Anterior cingulate cortex (tissue), 58 donors: ENCODE data around the gene SH3BP4.

Experiments
- DNase-seq, 58 donors: peaks; one replicate each; lab custom pipeline; 2025; lab: John Stamatoyannopoulos, UW

SH3BP4 gene

DNA sequence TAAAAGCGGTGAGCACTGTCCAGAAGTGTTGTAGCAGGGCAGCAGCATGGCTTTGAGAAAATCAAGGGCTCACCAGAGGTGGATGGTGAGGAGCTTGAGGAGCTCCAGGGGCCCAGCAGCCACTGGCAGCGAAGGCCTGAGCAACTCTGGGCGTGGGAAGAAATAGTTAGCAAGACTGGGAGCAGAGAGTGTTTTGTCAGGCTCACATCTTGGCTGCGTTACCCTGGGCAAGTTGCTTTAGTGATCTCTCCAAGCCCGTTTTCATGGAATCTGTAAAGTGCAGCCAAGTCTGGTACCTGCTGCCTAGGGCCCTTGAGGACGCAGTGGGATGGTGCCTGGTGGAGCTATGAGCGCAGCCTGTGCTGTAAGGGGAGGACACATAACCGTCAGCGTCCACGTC, 78.3 kb downstream of the SH3BP4 start:
- no peak for DNase-seq

- no peak for DNase-seq
Measured at GRCh38 chr2:235030936-235031335, 79.1 kb downstream of the SH3BP4 start.

- no peak for DNase-seq
Measured at GRCh38 chr2:235031686-235032373, 80.0 kb downstream of the SH3BP4 start.

- DNase-seq: no peak
Measured at GRCh38 chr2:235032466-235032865, 80.6 kb downstream of the SH3BP4 start.

DNA sequence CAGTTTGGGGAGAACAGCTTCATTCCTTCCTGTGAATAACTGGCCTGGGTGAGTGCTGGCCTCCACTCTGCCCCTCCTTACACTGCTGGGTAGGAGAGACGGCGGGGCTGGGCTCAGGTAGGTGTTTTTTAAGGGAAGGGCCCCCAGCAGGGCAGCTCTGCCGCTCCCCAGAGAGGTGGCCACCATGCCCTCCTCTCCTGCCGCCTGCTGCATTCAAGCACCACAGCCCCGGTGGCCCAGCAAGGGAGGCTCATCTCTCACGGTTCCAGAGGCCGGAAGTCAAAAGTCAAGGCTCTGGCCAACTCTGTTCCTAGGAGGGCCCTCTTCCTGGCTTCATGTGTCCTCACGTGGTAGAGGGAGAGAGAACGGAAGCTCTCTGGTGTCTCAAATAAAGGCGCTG, 81.1 kb downstream of the SH3BP4 start:
- no peak for DNase-seq

- DNase-seq: peak in 4 of 58 donors; percentile 9 to 23 (median 14)
Measured at GRCh38 chr2:235034265-235035118, 82.7 kb downstream of the SH3BP4 start.

- no peak for DNase-seq
Measured at GRCh38 chr2:235037604-235038166, 85.9 kb downstream of the SH3BP4 start.

DNA sequence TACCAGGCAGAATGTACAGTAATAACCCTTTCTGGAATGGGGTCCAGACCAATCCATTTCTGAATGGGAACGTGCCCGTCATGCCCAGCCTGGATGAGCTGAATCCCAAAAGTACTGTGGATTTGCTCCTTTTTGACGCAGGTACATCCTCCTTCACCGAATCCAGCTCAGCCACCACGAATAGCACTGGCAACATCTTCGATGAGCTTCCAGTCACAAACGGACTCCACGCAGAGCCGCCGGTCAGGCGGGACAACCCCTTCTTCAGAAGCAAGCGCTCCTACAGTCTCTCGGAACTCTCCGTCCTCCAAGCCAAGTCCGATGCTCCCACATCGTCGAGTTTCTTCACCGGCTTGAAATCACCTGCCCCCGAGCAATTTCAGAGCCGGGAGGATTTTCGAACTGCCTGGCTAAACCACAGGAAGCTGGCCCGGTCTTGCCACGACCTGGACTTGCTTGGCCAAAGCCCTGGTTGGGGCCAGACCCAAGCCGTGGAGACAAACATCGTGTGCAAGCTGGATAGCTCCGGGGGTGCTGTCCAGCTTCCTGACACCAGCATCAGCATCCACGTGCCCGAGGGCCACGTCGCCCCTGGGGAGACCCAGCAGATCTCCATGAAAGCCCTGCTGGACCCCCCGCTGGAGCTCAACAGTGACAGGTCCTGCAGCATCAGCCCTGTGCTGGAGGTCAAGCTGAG, 89.6 kb downstream of the SH3BP4 start:
- no peak for DNase-seq

DNA sequence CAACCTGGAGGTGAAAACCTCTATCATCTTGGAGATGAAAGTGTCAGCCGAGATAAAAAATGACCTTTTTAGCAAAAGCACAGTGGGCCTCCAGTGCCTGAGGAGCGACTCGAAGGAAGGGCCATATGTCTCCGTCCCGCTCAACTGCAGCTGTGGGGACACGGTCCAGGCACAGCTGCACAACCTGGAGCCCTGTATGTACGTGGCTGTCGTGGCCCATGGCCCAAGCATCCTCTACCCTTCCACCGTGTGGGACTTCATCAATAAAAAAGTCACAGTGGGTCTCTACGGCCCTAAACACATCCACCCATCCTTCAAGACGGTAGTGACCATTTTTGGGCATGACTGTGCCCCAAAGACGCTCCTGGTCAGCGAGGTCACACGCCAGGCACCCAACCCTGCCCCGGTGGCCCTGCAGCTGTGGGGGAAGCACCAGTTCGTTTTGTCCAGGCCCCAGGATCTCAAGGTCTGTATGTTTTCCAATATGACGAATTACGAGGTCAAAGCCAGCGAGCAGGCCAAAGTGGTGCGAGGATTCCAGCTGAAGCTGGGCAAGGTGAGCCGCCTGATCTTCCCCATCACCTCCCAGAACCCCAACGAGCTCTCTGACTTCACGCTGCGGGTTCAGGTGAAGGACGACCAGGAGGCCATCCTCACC, 90.2 kb downstream of the SH3BP4 start:
- no peak for DNase-seq

- no peak for DNase-seq
Measured at GRCh38 chr2:235042576-235043515, 91.0 kb downstream of the SH3BP4 start.

DNA sequence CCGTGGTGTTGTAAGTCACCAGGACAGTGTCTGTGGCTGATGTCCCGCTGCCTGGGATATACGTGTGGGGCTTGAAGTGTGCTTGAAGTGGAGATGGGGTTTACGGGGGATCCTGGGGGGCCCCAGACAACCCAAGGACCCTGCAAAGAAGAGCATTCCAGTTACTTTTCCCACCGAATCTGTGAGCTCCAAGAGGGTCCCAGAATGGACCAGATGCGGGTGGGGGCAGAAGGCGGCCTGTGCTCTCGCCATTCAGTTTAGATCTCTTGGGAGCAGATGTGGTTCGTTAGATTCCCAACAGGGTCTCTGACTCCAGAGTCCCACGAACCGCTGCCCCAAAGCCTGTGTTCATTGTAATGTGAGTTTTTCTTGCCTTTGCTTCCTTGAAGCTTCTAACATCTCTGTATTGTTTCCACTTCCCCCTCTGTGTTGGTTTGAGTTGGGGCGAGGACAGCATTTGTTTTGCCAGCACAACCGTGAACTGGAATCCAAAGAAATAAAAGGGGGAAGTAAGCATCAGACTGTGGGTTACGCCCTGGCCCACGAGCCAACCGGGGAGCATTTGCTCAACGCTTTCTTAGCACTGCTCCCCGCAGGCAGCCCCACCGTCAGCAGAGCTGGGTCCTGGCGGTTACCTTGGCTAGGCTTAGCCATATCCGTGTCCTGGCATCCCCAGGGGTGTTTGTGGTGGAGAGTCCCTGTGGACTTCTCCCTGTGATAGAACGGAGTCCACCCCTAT, 92.1 kb downstream of the SH3BP4 start:
- peak in 1 of 58 donors; percentile 13 for DNase-seq

- no peak for DNase-seq
Measured at GRCh38 chr2:235044501-235045271, 92.9 kb downstream of the SH3BP4 start.

- no peak for DNase-seq
Measured at GRCh38 chr2:235045336-235045972, 93.6 kb downstream of the SH3BP4 start.

GRCh38 chr2:235045973-235046343, 94.1 kb downstream of the SH3BP4 start:
- DNase-seq: no peak

DNA sequence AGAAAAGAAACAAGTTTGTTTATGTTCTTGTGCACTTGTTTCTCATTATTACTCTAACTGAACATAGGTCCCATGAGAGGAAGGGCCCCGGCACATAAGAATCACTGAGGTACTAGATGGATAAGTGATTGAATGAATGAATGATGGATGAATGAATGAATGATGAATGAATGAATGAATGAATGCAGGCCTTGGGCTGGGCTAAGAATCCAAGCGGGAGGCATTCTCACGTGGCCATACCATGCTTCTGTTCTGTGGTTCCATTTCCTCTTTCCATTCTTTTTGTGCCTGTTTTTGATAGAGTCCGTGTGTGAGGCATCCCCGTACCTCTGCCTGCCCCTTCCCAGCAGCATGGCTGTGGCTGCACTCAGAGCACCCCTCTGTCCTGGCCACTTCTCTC, 94.8 kb downstream of the SH3BP4 start:
- DNase-seq: no peak

DNA sequence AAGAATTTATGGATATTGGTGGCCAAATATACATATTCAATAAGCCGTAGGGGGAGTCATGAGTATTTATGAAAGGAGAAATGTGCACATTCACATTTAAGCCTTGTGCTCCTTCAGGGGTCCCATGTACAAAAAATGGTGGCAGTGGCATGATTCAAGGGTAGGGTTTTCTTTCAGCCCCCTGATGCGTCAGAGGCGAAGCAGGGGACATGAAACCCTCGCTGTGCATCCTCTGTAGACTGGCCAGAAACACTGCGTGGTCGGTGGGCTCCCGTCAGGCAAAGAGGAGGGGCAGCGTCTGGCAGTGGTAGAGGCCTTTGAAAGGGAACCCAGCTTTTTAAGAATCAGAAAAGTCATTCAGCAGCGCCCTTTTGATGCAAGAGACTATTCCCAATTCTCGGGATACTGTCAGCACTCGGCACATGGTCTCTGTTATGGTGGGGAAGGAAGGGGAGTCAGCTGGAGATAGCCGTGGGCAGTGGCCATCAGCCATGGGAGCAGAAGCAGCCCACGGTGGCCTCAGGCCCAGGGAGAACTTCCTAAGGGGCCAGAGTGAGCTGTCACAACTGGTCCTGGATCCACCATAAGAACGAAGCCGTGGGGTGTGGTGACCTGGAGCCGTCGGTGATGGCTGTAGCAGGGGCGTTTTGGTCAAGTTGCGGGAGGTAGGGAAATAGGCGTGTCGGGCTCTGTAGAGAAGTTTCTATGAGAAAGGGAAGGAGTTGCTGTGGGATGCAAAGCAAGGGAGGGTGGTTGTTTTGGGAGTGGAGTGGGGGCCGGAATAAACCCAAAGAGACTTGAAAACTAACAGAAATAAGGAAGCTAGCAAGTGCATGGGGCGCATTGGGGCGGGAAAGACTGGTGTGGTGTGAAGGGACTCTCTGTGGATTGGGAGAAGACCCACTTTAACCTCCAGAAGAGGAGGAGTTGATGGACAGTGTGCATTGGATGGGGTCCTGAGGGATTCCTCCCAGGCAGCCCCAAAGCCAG, 95.6 kb downstream of the SH3BP4 start:
- no peak for DNase-seq
